HG02798 (cell line): Measurements from ENCODE around the gene GRM1.

Experiments
- ATAC-seq: cut with Tn5 transposase; IDR thresholded peaks from one replicate; pipeline ENCODE4 v1.9.1; 2021; ENCODE audit warnings: mild to moderate bottlenecking; ENCODE audit not compliant: unreplicated experiment, poor library complexity

The GRM1 gene

GRCh38 chr6:146429831-146430230 lies 401.0 kb downstream of the GRM1 start:
- no peak for ATAC-seq

- ATAC-seq = no peak
Observed at GRCh38 chr6:146433881-146434731, 405.2 kb downstream of the GRM1 start.

- no peak for ATAC-seq
Observed at GRCh38 chr6:146434732-146435390, 406.0 kb downstream of the GRM1 start.

- no peak for ATAC-seq
Observed at GRCh38 chr6:146441907-146442306, 413.0 kb downstream of the GRM1 start.

- no peak for ATAC-seq
Observed at GRCh38 chr6:146444189-146444588, 415.3 kb downstream of the GRM1 start.

GRCh38 chr6:146445233-146445632 lies 416.4 kb downstream of the GRM1 start:
- no peak for ATAC-seq

GRCh38 chr6:146456886-146457285 lies 428.0 kb downstream of the GRM1 start:
- ATAC-seq = no peak

GRCh38 chr6:146460941-146461340 lies 432.1 kb downstream of the GRM1 start:
- no peak for ATAC-seq

- ATAC-seq = no peak
Observed at GRCh38 chr6:146470091-146470770, 441.4 kb downstream of the GRM1 start.

- no peak for ATAC-seq
Observed at GRCh38 chr6:146472918-146473317, 444.1 kb downstream of the GRM1 start.

GRCh38 chr6:146481527-146481926 lies 452.7 kb downstream of the GRM1 start:
- ATAC-seq = no peak

- no peak for ATAC-seq
Observed at GRCh38 chr6:146484411-146484810, 455.5 kb downstream of the GRM1 start.
